Ascending aorta (tissue), 2 donors: ENCODE data around the gene THSD7B. TPM values are rescaled to one million over a fixed set of nuclear protein-coding genes. Genes with fewer than 3 reads are reported as not detected.

Experiments
- DNase-seq, 2 donors: peaks; one replicate each; pipeline ENCODE4 v3.0.0-alpha.2; 2019; ENCODE audit warnings: low spot score in 2 of 2
- H3K27ac ChIP-seq, 2 donors: fragments of 200-600 bp; sonication (generic); one replicate each; pipeline ENCODE4 v1.5.1; 2016 to 2017; ENCODE audit warnings: mild to moderate bottlenecking in 1 of 2
- H3K27me3 ChIP-seq: fragments of 200-600 bp; sonication (generic); one replicate; pipeline ENCODE4 v1.5.1; 2017
- H3K36me3 ChIP-seq, 2 donors: fragments of 200-600 bp; sonication (generic); one replicate each; pipeline ENCODE4 v1.5.1; 2016
- H3K4me1 ChIP-seq, 2 donors: fragments of 200-600 bp; sonication (generic); one replicate each; pipeline ENCODE4 v1.5.1; 2016 to 2017; ENCODE audit warnings: mild to moderate bottlenecking in 1 of 2
- H3K4me3 ChIP-seq, 2 donors: fragments of 200-600 bp; sonication (generic); one replicate each; pipeline ENCODE4 v1.5.1; 2016 to 2017; ENCODE audit warnings: mild to moderate bottlenecking in 1 of 2
- H3K9me3 ChIP-seq, 2 donors: fragments of 200-600 bp; sonication (generic); one replicate each; pipeline ENCODE4 v1.5.1; 2016
- CTCF ChIP-seq, 3 experiments: fragments of 200-600 bp in 2 of 3; fragments of 450-650 bp in 1 of 3; sonication (generic) in 2 of 3; IDR thresholded peaks; one replicate each; pipeline ENCODE4 v1.5.1; 2016 to 2019; ENCODE audit warnings: antibody characterized with exemption in 3 of 3, mild to moderate bottlenecking in 1 of 3, moderate library complexity in 1 of 3
- intact Hi-C: fragments of 100-400 bp; cut with DNase I; formaldehyde crosslinking; loops from one replicate; pipeline ENCODE4 v1.15.1; 2023
- total RNA-seq: library from RNA; depleted of rRNA; stranded (reverse); fragments of >200 nt; gene quantifications from one replicate; pipeline ENCODE4 v1.1.0, GENCODE V29; 2016

Gene THSD7B
- total RNA-seq, 1 donor from 2014 or later = not detected

GRCh38 chr2:136997557-136997956 lies 232.2 kb downstream of the THSD7B start:
- intact Hi-C loops = no loop called here
- no peak for DNase-seq
- Histone ChIP-seq H3K27me3 (no peaks in the 10 kb centered on the region), H3K27ac (no peak overlapping the region), H3K9me3 (no peaks in the 10 kb centered on the region), H3K36me3 (no peaks in the 10 kb centered on the region), H3K4me1 (no peaks in the 10 kb centered on the region), H3K4me3 (no peak overlapping the region)
- no peak for TF ChIP-seq CTCF (IDR thresholded peaks at IDR 0.05)

GRCh38 chr2:137000811-137001210 lies 235.5 kb downstream of the THSD7B start:
- Histone ChIP-seq H3K4me1 (no peaks in the 10 kb centered on the region), H3K36me3 (no peaks in the 10 kb centered on the region), H3K9me3 (no peaks in the 10 kb centered on the region), H3K4me3 (no peak overlapping the region), H3K27me3 (no peaks in the 10 kb centered on the region), H3K27ac (no peak overlapping the region)
- no peak for TF ChIP-seq CTCF (IDR thresholded peaks at IDR 0.05)
- no peak for DNase-seq
- intact Hi-C loops = no loop called here

- intact Hi-C loops = no loop called here
- no peak for DNase-seq
Observed at GRCh38 chr2:137002896-137003295, 237.6 kb downstream of the THSD7B start.

GRCh38 chr2:137005210-137005609 lies 239.9 kb downstream of the THSD7B start:
- Histone ChIP-seq H3K27me3 (no peaks in the 10 kb centered on the region), H3K4me1 (no peaks in the 10 kb centered on the region), H3K36me3 (no peaks in the 10 kb centered on the region), H3K27ac (no peak overlapping the region), H3K4me3 (no peak overlapping the region), H3K9me3 (no peaks in the 10 kb centered on the region)
- no peak for TF ChIP-seq CTCF (IDR thresholded peaks at IDR 0.05)
- DNase-seq = no peak
- intact Hi-C loops = no loop called here

More at GRCh38 chr2:137002896-137003295, 237.6 kb downstream of the THSD7B start:
- H3K27ac ChIP-seq = no peak overlapping the region
- no peak for TF ChIP-seq CTCF (IDR thresholded peaks at IDR 0.05)
- no peaks in the 10 kb centered on the region for H3K36me3 ChIP-seq
- H3K4me1 ChIP-seq = no peaks in the 10 kb centered on the region
- H3K9me3 ChIP-seq = no peaks in the 10 kb centered on the region
- no peak overlapping the region for H3K4me3 ChIP-seq
- H3K27me3 ChIP-seq = no peaks in the 10 kb centered on the region

- Histone ChIP-seq H3K4me3 (no peak overlapping the region), H3K27ac (no peak overlapping the region), H3K9me3 (no peaks in the 10 kb centered on the region), H3K36me3 (no peaks in the 10 kb centered on the region), H3K27me3 (no peaks in the 10 kb centered on the region), H3K4me1 (no peaks in the 10 kb centered on the region)
- intact Hi-C loops = no loop called here
- no peak for TF ChIP-seq CTCF (IDR thresholded peaks at IDR 0.05)
- no peak for DNase-seq
Observed at GRCh38 chr2:137007938-137008337, 242.6 kb downstream of the THSD7B start.

GRCh38 chr2:137009953-137010352 lies 244.6 kb downstream of the THSD7B start:
- intact Hi-C loops = no loop called here
- Histone ChIP-seq H3K27me3 (no peaks in the 10 kb centered on the region), H3K4me1 (no peaks in the 10 kb centered on the region), H3K36me3 (no peaks in the 10 kb centered on the region), H3K4me3 (no peak overlapping the region), H3K27ac (no peak overlapping the region), H3K9me3 (no peaks in the 10 kb centered on the region)
- no peak for TF ChIP-seq CTCF (IDR thresholded peaks at IDR 0.05)
- DNase-seq = no peak
